Measurements from ENCODE around the gene AKR1B15.
"Not testable (repeated sequence)": the region's sequence is repeated elsewhere in the genome, so short reads cannot be mapped to it uniquely, and the experiment has no call there.

Gene AKR1B15

GRCh38 chr7:134548877-134549276, at the start of gene AKR1B15:
TSS of gene AKR1B15 (plus strand) at chr7:134549110. CDS start at chr7:134564620, 15,510 bp downstream.
- DNase-seq: peak; percentile 4

DNA sequence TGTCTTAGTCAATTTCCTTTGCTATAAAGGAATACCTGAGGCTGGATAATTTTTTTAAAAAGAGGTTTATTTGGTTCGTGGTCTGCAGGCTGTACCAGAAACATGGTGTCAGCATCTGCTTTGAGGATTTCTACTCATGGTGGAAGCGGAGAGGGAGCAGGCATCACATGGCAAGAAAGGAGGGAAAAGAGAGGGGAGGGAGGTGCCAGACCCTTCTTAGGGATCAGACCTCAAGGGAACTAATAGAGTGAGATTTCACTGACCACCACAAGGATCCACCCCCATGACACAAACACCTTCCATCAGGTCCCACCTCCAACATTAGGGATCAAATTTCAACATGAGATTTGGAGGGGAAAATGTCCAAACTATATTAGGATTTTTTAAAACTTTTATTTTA, 48.5 kb upstream of the AKR1B15 start:
- no peak for DNase-seq

- DNase-seq: no peak
Measured at GRCh38 chr7:134500982-134501381, 47.9 kb upstream of the AKR1B15 start.

DNA sequence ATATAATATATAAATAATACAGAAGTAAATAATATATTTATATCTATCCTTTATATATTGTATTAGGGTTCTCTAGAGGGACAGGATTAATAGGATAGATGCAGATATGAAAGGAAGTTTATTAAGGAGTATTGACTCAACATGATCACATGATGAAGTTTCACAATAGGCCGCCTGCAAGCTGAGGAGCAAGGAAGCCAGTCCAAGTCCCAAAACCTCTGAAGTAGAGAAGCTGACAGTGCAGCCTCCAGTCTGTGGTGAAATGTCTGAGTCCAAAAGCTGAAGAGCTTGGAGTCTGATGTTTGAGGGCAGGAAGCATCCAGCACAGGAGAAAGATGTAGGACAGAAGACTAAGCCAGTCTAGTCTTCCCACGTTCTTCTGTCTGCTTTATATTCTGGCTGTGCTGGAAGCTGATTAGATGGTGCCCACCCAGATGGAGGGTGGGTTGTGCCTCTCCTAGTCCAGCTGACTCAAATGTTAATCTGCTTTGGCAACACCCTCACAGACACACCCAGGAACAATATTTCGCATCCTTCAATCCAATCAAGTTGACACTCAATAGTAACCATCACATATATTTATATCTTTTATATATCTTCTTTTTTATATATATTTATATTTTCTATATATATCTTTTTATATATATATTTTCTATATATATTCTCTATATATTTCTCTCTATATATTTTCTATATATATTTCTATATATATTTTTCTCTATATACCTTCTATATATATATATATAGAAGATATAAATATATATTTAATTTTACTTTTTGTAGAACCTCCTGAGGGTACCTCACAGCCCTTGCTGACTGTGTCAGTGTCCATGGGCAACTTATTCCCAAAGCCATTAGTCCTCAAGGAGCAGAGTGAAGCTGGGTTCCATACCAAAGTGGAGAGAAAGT, 46.2 kb upstream of the AKR1B15 start:
- no peak for DNase-seq

GRCh38 chr7:134504660-134505164, 44.2 kb upstream of the AKR1B15 start:
- DNase-seq: no peak

DNA sequence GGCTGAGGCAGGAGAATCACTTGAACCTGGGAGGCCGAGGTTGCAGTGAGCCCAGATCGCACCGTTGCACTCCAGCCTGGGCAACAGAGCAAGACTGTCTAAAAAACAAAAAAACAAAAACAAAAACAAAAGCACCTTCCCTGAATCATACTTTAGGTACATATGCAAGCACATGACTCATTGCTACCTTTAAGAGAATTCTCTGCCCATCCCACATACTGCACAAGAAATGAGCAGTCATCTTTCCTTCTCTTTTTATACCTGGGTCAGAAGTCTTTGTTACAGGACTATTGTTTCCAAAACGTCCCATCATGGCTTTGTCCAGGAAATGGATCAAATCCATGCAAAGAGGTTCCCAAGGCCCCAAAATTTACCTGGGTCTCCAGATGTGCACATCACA, 43.1 kb upstream of the AKR1B15 start:
- no peak for DNase-seq

DNA sequence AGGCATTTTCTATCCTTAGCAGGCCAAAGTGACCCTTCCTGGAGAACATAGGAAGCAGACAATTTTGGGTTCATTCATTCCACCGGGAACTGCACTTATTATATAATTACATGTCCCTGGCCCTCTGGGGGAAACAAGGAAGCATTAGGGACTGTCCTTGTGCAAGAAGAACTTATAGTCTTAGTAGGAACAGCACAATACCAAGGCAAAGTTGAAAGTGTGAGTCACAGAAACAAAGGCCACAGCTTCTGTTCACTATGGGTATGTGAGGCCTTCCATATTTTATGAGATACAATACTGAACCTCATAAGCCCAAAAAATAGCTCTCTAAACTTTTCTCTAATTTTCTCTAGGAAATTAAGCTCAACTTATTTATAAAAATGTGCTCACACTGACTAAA, 39.9 kb upstream of the AKR1B15 start:
- DNase-seq: no peak

GRCh38 chr7:134510646-134511045, 38.3 kb upstream of the AKR1B15 start:
- no peak for DNase-seq

GRCh38 chr7:134512271-134512670, 36.6 kb upstream of the AKR1B15 start:
- no peak for DNase-seq

- peak; percentile 17 for DNase-seq
Measured at GRCh38 chr7:134513169-134513752, 35.6 kb upstream of the AKR1B15 start.

GRCh38 chr7:134514106-134514505, 34.8 kb upstream of the AKR1B15 start:
- DNase-seq: no peak

DNA sequence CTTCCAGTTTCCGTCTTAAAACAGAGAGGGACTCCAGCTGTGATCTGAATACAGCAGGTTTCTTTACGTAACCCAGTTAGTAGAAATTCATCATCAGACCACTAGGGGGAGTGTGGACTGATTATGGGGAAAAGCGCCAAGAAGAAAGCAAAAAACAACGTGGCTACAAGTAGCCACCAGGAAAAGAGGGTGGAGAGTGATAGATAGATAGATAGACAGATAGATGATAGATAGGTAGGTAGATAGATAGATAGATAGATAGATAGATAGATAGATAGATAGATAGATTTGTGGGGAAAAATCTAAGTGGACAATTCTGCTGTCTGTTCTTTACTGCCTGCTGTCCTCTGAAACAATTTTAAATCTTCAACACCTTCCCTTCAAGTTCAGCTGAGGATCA, 34.2 kb upstream of the AKR1B15 start:
- no peak for DNase-seq

- DNase-seq: no peak
Measured at GRCh38 chr7:134515569-134516468, 33.1 kb upstream of the AKR1B15 start.

DNA sequence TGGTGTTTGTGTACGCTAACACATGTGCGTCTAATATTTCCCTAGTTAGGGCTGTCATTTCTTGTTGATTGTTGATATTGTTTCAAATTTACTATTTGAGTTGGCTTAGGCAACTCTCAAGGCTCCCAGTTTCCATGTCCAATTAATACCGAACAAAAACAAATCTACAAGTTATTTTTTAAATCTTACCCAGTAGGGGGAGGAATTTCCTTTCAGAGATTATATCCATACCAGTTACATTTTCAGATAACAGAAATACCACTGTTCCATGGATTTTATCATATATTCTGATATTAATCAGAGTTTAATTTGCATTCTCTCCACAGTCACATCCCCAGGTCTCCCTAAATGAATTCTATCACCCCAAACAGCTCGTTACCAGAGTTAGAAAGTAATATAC, 28.8 kb upstream of the AKR1B15 start:
- DNase-seq: no peak

GRCh38 chr7:134522601-134523000, 26.3 kb upstream of the AKR1B15 start:
- DNase-seq: no peak

GRCh38 chr7:134525449-134525848, 23.5 kb upstream of the AKR1B15 start:
- not testable (repeated sequence) for DNase-seq

DNA sequence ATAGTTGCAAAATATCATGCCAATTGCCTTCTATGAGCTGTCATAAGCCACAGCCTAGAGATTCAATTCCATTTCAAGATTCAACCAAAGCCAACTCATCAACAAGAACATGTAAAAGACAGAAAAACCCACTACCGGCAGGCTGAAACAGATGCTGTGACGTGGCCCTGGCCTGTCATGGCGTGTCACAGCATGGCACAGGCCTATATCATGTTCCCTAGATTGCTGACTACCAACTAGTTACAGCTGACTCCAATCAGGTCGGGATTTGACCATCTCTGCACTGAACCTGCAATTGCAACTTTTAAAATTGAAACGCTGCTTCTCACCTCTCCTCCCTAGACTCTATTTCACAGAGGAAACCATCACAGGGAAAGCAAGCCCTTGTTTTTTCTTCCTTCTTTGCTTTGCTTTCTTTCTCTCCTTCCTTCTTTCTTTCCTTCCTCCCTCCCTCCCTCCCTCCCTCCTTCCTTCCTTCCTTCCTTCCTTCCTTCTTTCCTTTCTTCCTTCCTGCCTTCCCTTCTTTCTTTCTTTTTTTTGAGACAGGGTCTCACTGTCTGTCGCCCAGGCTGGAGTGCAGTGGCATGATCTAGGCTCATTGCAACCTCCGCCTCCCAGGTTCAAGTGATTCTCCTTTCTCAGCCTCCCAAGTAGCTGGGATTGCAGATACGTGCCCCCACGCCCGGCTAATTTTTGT, 22.2 kb upstream of the AKR1B15 start:
- DNase-seq: not testable (repeated sequence)

DNA sequence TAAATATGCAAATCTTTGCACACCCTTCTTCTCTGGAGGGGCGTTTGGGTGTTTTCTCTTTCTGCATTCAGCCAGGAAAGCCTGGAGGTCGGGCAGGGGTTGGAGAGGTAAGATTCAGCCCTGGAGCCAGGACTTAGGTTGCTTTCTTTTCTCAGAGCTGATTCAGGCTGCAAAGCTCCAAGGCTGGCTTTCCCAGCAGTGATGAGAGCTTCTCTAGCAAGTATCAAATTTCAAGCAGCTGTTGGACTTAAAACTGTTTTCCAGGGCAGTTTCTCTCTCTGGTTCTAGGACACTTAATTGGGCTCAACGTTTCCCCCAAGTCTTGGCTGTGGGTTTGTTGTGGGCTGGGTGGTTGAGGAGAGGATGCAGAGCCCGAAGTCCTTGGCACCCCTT, 20.9 kb upstream of the AKR1B15 start:
- DNase-seq: no peak

- DNase-seq: no peak
Measured at GRCh38 chr7:134528749-134529148, 20.2 kb upstream of the AKR1B15 start.

DNA sequence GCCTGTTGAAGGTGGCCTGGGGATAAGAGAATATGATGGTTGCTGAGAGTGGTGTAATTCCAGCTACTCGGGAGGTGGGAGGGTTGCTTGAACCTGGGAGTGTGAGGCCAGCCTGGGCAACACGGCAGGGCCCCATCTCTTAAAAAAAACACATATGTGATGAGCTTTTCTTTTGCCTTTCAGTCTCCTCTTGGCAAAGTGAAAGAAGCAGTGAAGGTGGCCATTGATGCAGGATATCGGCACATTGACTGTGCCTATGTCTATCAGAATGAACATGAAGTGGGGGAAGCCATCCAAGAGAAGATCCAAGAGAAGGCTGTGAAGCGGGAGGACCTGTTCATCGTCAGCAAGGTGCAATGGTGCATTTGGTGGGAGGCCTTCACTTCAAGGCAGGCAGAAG, 18.4 kb upstream of the AKR1B15 start:
- DNase-seq: no peak

- DNase-seq: no peak
Measured at GRCh38 chr7:134532180-134532953, 16.5 kb upstream of the AKR1B15 start.

DNA sequence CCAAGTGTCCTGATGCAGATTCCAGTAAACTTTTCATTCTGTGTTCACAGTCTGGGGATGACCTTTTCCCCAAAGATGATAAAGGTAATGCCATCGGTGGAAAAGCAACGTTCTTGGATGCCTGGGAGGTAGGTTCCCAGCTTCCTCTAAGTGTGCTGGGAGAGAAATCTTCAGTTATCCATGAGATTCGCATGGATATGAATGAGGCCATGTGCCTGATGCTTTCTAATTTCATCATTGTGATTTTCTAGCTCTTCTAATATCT, 16.0 kb upstream of the AKR1B15 start:
- DNase-seq: no peak

Data from activated naive CD4-positive, alpha-beta T cell treated with Interleukin-2 at 50 U/mL for 16 hours (primary cell).